Keratinocyte (primary cell): ENCODE results near the gene NFYA. TPM values are rescaled to one million over a fixed set of nuclear protein-coding genes. Genes with fewer than 3 reads are reported as not detected.
A peak's percentile ranks its signal among the peaks of the same experiment; 100 is the strongest.

ENCODE experiments used
- DNase-seq: peaks from one replicate; pipeline ENCODE4 v3.0.0-alpha.2; 2011; ENCODE audit warnings: low read depth, missing footprints, low spot score
- FAIRE-seq: peaks from 2 replicates; lab custom pipeline; 2011; peaks lifted over from hg19 to GRCh38; lab: Jason Lieb, UNC
- H2AFZ ChIP-seq: 2 replicates; pipeline ENCODE4 v1.6.0; 2012; ENCODE audit warnings: low read length, control low read depth, inconsistent platforms; ENCODE audit not compliant: control insufficient read depth
- H3K27ac ChIP-seq: 2 replicates; pipeline ENCODE4 v1.5.1; 2011; ENCODE audit warnings: low read length; ENCODE audit not compliant: control insufficient read depth, insufficient read depth
- H3K27me3 ChIP-seq: 3 replicates; pipeline ENCODE4 v1.6.0; 2011; ENCODE audit warnings: low read length; ENCODE audit not compliant: control insufficient read depth, insufficient read depth; ENCODE audit errors: extremely low read depth
- H3K36me3 ChIP-seq, 2 experiments: 2 replicates in 1 of 2; 3 replicates in 1 of 2; pipeline ENCODE4 v1.5.1; 2011; ENCODE audit warnings: low read length in 2 of 2, mild to moderate bottlenecking in 1 of 2; ENCODE audit not compliant: control insufficient read depth in 2 of 2, insufficient read depth in 2 of 2; ENCODE audit errors: extremely low read depth in 1 of 2
- H3K4me1 ChIP-seq: 3 replicates; pipeline ENCODE4 v1.5.1; 2011; ENCODE audit warnings: low read length; ENCODE audit not compliant: control insufficient read depth, insufficient read depth; ENCODE audit errors: extremely low read depth
- H3K4me2 ChIP-seq: 3 replicates; pipeline ENCODE4 v1.6.0; 2011; ENCODE audit warnings: low read depth, low read length; ENCODE audit not compliant: control insufficient read depth, insufficient read depth; ENCODE audit errors: extremely low read depth
- H3K4me3 ChIP-seq, 3 experiments: fragments of 200-600 bp in 1 of 3; sonication (generic) in 1 of 3; 2 replicates in 2 of 3; 3 replicates in 1 of 3; pipeline ENCODE4 v1.5.1; 2011 to 2016; ENCODE audit warnings: low read length in 3 of 3, mild to moderate bottlenecking in 3 of 3, control low read depth in 2 of 3, inconsistent platforms in 1 of 3, low read depth in 1 of 3, mixed read lengths in 1 of 3, mixed run types in 1 of 3, moderate library complexity in 1 of 3; ENCODE audit not compliant: control insufficient read depth in 2 of 3, insufficient read depth in 2 of 3; ENCODE audit errors: extremely low read depth in 1 of 3
- H3K79me2 ChIP-seq: 2 replicates; pipeline ENCODE4 v1.6.0; 2012; ENCODE audit warnings: low read length; ENCODE audit not compliant: control insufficient read depth, insufficient read depth
- H3K9ac ChIP-seq: 3 replicates; pipeline ENCODE4 v1.6.0; 2011; ENCODE audit warnings: low read length; ENCODE audit not compliant: control insufficient read depth, insufficient read depth; ENCODE audit errors: extremely low read depth
- H3K9me1 ChIP-seq: 3 replicates; pipeline ENCODE4 v1.6.0; 2011; ENCODE audit warnings: low read length; ENCODE audit not compliant: control insufficient read depth, insufficient read depth; ENCODE audit errors: extremely low read depth
- H3K9me3 ChIP-seq: 2 replicates; pipeline ENCODE4 v1.5.1; 2012; ENCODE audit warnings: low read depth, low read length; ENCODE audit not compliant: control insufficient read depth
- H4K20me1 ChIP-seq: 3 replicates; pipeline ENCODE4 v1.6.0; 2011; ENCODE audit warnings: low read length; ENCODE audit not compliant: control insufficient read depth, insufficient read depth; ENCODE audit errors: extremely low read depth
- CTCF ChIP-seq, 3 experiments: IDR thresholded peaks in 1 of 3; conservative IDR thresholded peaks in 1 of 3; optimal IDR thresholded peaks in 1 of 3; 2 replicates in 2 of 3; 3 replicates in 1 of 3; pipeline versions ENCODE3 to v1.5.1; 2011; ENCODE audit warnings: low read length in 3 of 3, mild to moderate bottlenecking in 3 of 3, moderate library complexity in 2 of 3, control low read depth in 1 of 3, inconsistent platforms in 1 of 3; ENCODE audit not compliant: insufficient read depth in 2 of 3; ENCODE audit errors: extremely low read depth in 1 of 3
- EZH2 ChIP-seq: IDR thresholded peaks from one replicate; pipeline ENCODE4 v1.6.1; 2012; ENCODE audit warnings: inconsistent platforms, mild to moderate bottlenecking, low read length, moderate library complexity
- dilution Hi-C: fragments of 300-500 bp; cut with MboI; formaldehyde crosslinking; loops from one replicate; pipeline ENCODE4 v1.7.0; 2020; ENCODE audit warnings: low sequenced_read_pairs; ENCODE audit not compliant: extremely low pct_ligation_motif_present
- polyA plus RNA-seq, 5 experiments: library from polyadenylated mRNA; depleted of rRNA in 3 of 5; stranded (reverse) in 3 of 5; stranded (forward) in 1 of 5; unstranded in 1 of 5; fragments of >200 nt; gene quantifications; 1 replicate in 1 of 5; 2 replicates in 3 of 5; 3 replicates in 1 of 5; pipeline versions ENCODE4 v1.2.1 to v1.2.3, GENCODE V29; 2011 to 2012; ENCODE audit warnings: missing spikeins in 2 of 5, low read depth in 1 of 5, low replicate concordance in 1 of 5

NFYA gene
- polyA plus RNA-seq, 1 donor (not counting 4 experiments of a cell fraction or from before 2014, with no cell fraction given) = 17.1 TPM

- dilution Hi-C loops = no loop called here
Measured at GRCh38 chr6:41071923-41072835, 595 bp upstream of the NFYA start, which contains the start of gene OARD1. Gene OARD1 (minus strand): TSS chr6:41072356. CDS start chr6:41071634, 722 bp downstream.

GRCh38 chr6:41073203-41073967 lies 611 bp downstream of the NFYA start:
- Histone ChIP-seq H3K9me3 (no peaks in the 10 kb centered on the region), H3K27me3 (no peaks in the 10 kb centered on the region), H3K4me1 (peaks cover 11% of the 10 kb centered on the region), H3K36me3 (peaks cover 0 to 4% of the 10 kb centered on the region in 2 experiments), H3K9me1 (no peaks in the 10 kb centered on the region), H3K9ac (peak overlapping the region; percentile 93), H3K4me2 (peak overlapping the region; percentile 88), H3K4me3 (peak overlapping the region; percentile 61 to 88 (median 68)), H3K79me2 (peaks cover 48% of the 10 kb centered on the region), H2AFZ (no peak overlapping the region), H3K27ac (peak overlapping the region; percentile 87), H4K20me1 (no peaks in the 10 kb centered on the region)
- FAIRE-seq (peak; percentile 46), DNase-seq (no peak)
- dilution Hi-C loops = no loop called here
- TF ChIP-seq EZH2 (no peak), CTCF (optimal IDR thresholded peaks at IDR 0.05 in 1 of 3, IDR thresholded peaks at IDR 0.05 in 1 of 3, conservative IDR thresholded peaks at IDR 0.05 in 1 of 3; ENCODE audit: extremely low read depth in 1 of 3, insufficient read depth in 2 of 3, low read length in 3 of 3) (peak in 2 of 3 experiments; percentile 5 to 10)

More at GRCh38 chr6:41071923-41072835, 595 bp upstream of the NFYA start, which contains the start of gene OARD1:
- Histone ChIP-seq H3K9ac (peak within 1 kb of the TSS; percentile 93), H3K9me1 (no peaks in the 10 kb centered on the region), H3K4me1 (peaks cover 6% of the 10 kb centered on the region), H3K9me3 (no peaks in the 10 kb centered on the region), H3K4me3 (peak within 1 kb of the TSS; percentile 85 to 93 (median 88)), H3K27me3 (no peaks in the 10 kb centered on the region), H4K20me1 (no peaks in the 10 kb centered on the region), H3K79me2 (peaks cover 37% of the 10 kb centered on the region), H3K27ac (peak within 1 kb of the TSS; percentile 96), H3K36me3 (peaks cover 0 to 7% of the 10 kb centered on the region in 2 experiments), H3K4me2 (peak within 1 kb of the TSS; percentile 88), H2AFZ (peak within 1 kb of the TSS; percentile 90)
- FAIRE-seq (peak; percentile 87), DNase-seq (peak; percentile 97)
- TF ChIP-seq CTCF (optimal IDR thresholded peaks at IDR 0.05 in 1 of 3, IDR thresholded peaks at IDR 0.05 in 1 of 3, conservative IDR thresholded peaks at IDR 0.05 in 1 of 3; ENCODE audit: extremely low read depth in 1 of 3, insufficient read depth in 2 of 3, low read length in 3 of 3) (no peak), EZH2 (no peak)
